Keratinocyte (primary cell): Measurements from ENCODE around the gene ATXN2. TPM values are rescaled to one million over a fixed set of nuclear protein-coding genes. Genes with fewer than 3 reads are reported as not detected.

Experiments used
- DNase-seq: peaks from one replicate; pipeline ENCODE4 v3.0.0-alpha.2; 2011; ENCODE audit warnings: low read depth, missing footprints, low spot score
- FAIRE-seq: peaks from 2 replicates; lab custom pipeline; 2011; peaks lifted over from hg19 to GRCh38; lab: Jason Lieb, UNC
- H2AFZ ChIP-seq: 2 replicates; pipeline ENCODE4 v1.6.0; 2012; ENCODE audit warnings: low read length, control low read depth, inconsistent platforms; ENCODE audit not compliant: control insufficient read depth
- H3K27ac ChIP-seq: 2 replicates; pipeline ENCODE4 v1.5.1; 2011; ENCODE audit warnings: low read length; ENCODE audit not compliant: control insufficient read depth, insufficient read depth
- H3K27me3 ChIP-seq: 3 replicates; pipeline ENCODE4 v1.6.0; 2011; ENCODE audit warnings: low read length; ENCODE audit not compliant: control insufficient read depth, insufficient read depth; ENCODE audit errors: extremely low read depth
- H3K36me3 ChIP-seq, 2 experiments: 2 replicates in 1 of 2; 3 replicates in 1 of 2; pipeline ENCODE4 v1.5.1; 2011; ENCODE audit warnings: low read length in 2 of 2, mild to moderate bottlenecking in 1 of 2; ENCODE audit not compliant: control insufficient read depth in 2 of 2, insufficient read depth in 2 of 2; ENCODE audit errors: extremely low read depth in 1 of 2
- H3K4me1 ChIP-seq: 3 replicates; pipeline ENCODE4 v1.5.1; 2011; ENCODE audit warnings: low read length; ENCODE audit not compliant: control insufficient read depth, insufficient read depth; ENCODE audit errors: extremely low read depth
- H3K4me2 ChIP-seq: 3 replicates; pipeline ENCODE4 v1.6.0; 2011; ENCODE audit warnings: low read depth, low read length; ENCODE audit not compliant: control insufficient read depth, insufficient read depth; ENCODE audit errors: extremely low read depth
- H3K4me3 ChIP-seq, 3 experiments: fragments of 200-600 bp in 1 of 3; sonication (generic) in 1 of 3; 2 replicates in 2 of 3; 3 replicates in 1 of 3; pipeline ENCODE4 v1.5.1; 2011 to 2016; ENCODE audit warnings: low read length in 3 of 3, mild to moderate bottlenecking in 3 of 3, control low read depth in 2 of 3, inconsistent platforms in 1 of 3, low read depth in 1 of 3, mixed read lengths in 1 of 3, mixed run types in 1 of 3, moderate library complexity in 1 of 3; ENCODE audit not compliant: control insufficient read depth in 2 of 3, insufficient read depth in 2 of 3; ENCODE audit errors: extremely low read depth in 1 of 3
- H3K79me2 ChIP-seq: 2 replicates; pipeline ENCODE4 v1.6.0; 2012; ENCODE audit warnings: low read length; ENCODE audit not compliant: control insufficient read depth, insufficient read depth
- H3K9ac ChIP-seq: 3 replicates; pipeline ENCODE4 v1.6.0; 2011; ENCODE audit warnings: low read length; ENCODE audit not compliant: control insufficient read depth, insufficient read depth; ENCODE audit errors: extremely low read depth
- H3K9me1 ChIP-seq: 3 replicates; pipeline ENCODE4 v1.6.0; 2011; ENCODE audit warnings: low read length; ENCODE audit not compliant: control insufficient read depth, insufficient read depth; ENCODE audit errors: extremely low read depth
- H3K9me3 ChIP-seq: 2 replicates; pipeline ENCODE4 v1.5.1; 2012; ENCODE audit warnings: low read depth, low read length; ENCODE audit not compliant: control insufficient read depth
- H4K20me1 ChIP-seq: 3 replicates; pipeline ENCODE4 v1.6.0; 2011; ENCODE audit warnings: low read length; ENCODE audit not compliant: control insufficient read depth, insufficient read depth; ENCODE audit errors: extremely low read depth
- EZH2 ChIP-seq: IDR thresholded peaks from one replicate; pipeline ENCODE4 v1.6.1; 2012; ENCODE audit warnings: inconsistent platforms, mild to moderate bottlenecking, low read length, moderate library complexity
- dilution Hi-C: fragments of 300-500 bp; cut with MboI; formaldehyde crosslinking; loops from one replicate; pipeline ENCODE4 v1.7.0; 2020; ENCODE audit warnings: low sequenced_read_pairs; ENCODE audit not compliant: extremely low pct_ligation_motif_present
- polyA plus RNA-seq, 5 experiments: library from polyadenylated mRNA; depleted of rRNA in 3 of 5; stranded (reverse) in 3 of 5; stranded (forward) in 1 of 5; unstranded in 1 of 5; fragments of >200 nt; gene quantifications; 1 replicate in 1 of 5; 2 replicates in 3 of 5; 3 replicates in 1 of 5; pipeline versions ENCODE4 v1.2.1 to v1.2.3, GENCODE V29; 2011 to 2012; ENCODE audit warnings: missing spikeins in 2 of 5, low read depth in 1 of 5, low replicate concordance in 1 of 5
- TF ChIP-seq, protein P1 (sequence below), 3 experiments: IDR thresholded peaks in 1 of 3; conservative IDR thresholded peaks in 1 of 3; optimal IDR thresholded peaks in 1 of 3; 2 replicates in 2 of 3; 3 replicates in 1 of 3; pipeline versions ENCODE3 to v1.5.1; 2011; ENCODE audit warnings: low read length in 3 of 3, mild to moderate bottlenecking in 3 of 3, moderate library complexity in 2 of 3, control low read depth in 1 of 3, inconsistent platforms in 1 of 3; ENCODE audit not compliant: insufficient read depth in 2 of 3; ENCODE audit errors: extremely low read depth in 1 of 3

ATXN2 gene
- polyA plus RNA-seq, 1 donor (not counting 4 experiments of a cell fraction or from before 2014, with no cell fraction given) = 19.6 TPM

- H3K4me2 ChIP-seq = peak overlapping the region; percentile 87
- dilution Hi-C loops = no loop called here
- H3K9me3 ChIP-seq = no peaks in the 10 kb centered on the region
- H3K27me3 ChIP-seq = no peaks in the 10 kb centered on the region
- H3K36me3 ChIP-seq = peaks cover 0 to 11% of the 10 kb centered on the region in 2 experiments
- no peak overlapping the region for H3K27ac ChIP-seq
- no peak for DNase-seq
- H3K4me1 ChIP-seq = peaks cover 35% of the 10 kb centered on the region
- peak overlapping the region in 1 of 3 experiments; percentile 0 for H3K4me3 ChIP-seq
- no peaks in the 10 kb centered on the region for H3K9me1 ChIP-seq
- H3K79me2 ChIP-seq = peaks cover 58% of the 10 kb centered on the region
- TF ChIP-seq, protein P1, sequence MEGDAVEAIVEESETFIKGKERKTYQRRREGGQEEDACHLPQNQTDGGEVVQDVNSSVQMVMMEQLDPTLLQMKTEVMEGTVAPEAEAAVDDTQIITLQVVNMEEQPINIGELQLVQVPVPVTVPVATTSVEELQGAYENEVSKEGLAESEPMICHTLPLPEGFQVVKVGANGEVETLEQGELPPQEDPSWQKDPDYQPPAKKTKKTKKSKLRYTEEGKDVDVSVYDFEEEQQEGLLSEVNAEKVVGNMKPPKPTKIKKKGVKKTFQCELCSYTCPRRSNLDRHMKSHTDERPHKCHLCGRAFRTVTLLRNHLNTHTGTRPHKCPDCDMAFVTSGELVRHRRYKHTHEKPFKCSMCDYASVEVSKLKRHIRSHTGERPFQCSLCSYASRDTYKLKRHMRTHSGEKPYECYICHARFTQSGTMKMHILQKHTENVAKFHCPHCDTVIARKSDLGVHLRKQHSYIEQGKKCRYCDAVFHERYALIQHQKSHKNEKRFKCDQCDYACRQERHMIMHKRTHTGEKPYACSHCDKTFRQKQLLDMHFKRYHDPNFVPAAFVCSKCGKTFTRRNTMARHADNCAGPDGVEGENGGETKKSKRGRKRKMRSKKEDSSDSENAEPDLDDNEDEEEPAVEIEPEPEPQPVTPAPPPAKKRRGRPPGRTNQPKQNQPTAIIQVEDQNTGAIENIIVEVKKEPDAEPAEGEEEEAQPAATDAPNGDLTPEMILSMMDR (optimal IDR thresholded peaks at IDR 0.05 in 1 of 3, IDR thresholded peaks at IDR 0.05 in 1 of 3, conservative IDR thresholded peaks at IDR 0.05 in 1 of 3; ENCODE audit: extremely low read depth in 1 of 3, insufficient read depth in 2 of 3, low read length in 3 of 3) = no peak
- no peak for TF ChIP-seq EZH2
- H4K20me1 ChIP-seq = peaks cover 5% of the 10 kb centered on the region
- no peak overlapping the region for H3K9ac ChIP-seq
- no peak overlapping the region for H2AFZ ChIP-seq
- FAIRE-seq = no peak
Measured at GRCh38 chr12:111408116-111408440, 191.0 kb downstream of the ATXN2 start.

DNA sequence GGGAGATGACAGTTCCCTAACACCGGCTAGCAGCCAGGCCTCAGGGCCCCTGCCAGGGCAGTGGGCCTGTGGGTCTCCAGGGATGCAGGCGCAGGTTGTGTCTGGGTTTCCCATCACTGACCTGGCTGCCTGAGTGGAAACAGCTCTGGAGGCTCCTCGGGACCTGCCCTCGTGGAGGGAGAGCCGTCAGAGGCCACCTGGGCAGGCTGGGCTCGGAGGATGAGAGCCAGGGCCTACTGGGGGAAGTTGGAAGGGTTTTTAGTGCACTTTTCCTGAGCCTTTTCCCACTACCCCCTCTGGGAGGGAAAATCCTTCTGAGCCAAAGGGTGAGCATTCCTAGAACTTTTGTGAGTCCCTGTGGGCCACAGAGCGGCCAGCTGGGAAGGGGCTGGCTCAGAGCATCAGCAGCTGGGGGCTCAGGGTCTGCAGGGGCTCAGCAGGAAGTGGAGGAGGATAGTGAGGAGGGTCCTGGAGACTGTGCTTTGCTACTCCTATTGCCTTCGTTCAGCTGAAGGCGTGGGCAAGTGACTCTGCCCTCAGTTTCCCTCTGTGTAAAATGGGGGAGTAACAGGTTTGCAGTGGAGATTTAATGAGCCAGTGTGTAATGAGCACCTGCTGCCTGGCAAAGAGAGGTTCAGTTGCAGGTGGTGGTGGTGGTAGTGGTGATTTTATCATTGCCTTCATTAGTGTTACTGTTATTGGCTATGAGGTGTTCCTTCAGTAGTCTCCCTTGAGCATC lies 191.6 kb downstream of the ATXN2 start:
- Histone ChIP-seq H3K9ac (peak overlapping the region; percentile 83), H3K27ac (no peak overlapping the region), H3K4me1 (peaks cover 38% of the 10 kb centered on the region), H3K36me3 (peaks cover 0 to 11% of the 10 kb centered on the region in 2 experiments), H4K20me1 (peaks cover 5% of the 10 kb centered on the region), H2AFZ (no peak overlapping the region), H3K4me2 (peak overlapping the region; percentile 87), H3K9me3 (no peaks in the 10 kb centered on the region), H3K27me3 (no peaks in the 10 kb centered on the region), H3K4me3 (peak overlapping the region; percentile 73 to 88 (median 83)), H3K79me2 (peaks cover 58% of the 10 kb centered on the region), H3K9me1 (no peaks in the 10 kb centered on the region)
- FAIRE-seq (no peak), DNase-seq (no peak)
- TF ChIP-seq EZH2 = no peak
- TF ChIP-seq, protein P1 (optimal IDR thresholded peaks at IDR 0.05 in 1 of 3, IDR thresholded peaks at IDR 0.05 in 1 of 3, conservative IDR thresholded peaks at IDR 0.05 in 1 of 3; ENCODE audit: extremely low read depth in 1 of 3, insufficient read depth in 2 of 3, low read length in 3 of 3) = no peak
- dilution Hi-C loops = no loop called here
